Lung (tissue), 12 donors: ENCODE data around the gene GPR153. TPM values are rescaled to one million over a fixed set of nuclear protein-coding genes. Genes with fewer than 3 reads are reported as not detected.
A peak's percentile ranks its signal among the peaks of the same experiment; 100 is the strongest.

ENCODE experiments used
- ATAC-seq: fragments of 200-7000 bp; cut with Tn5 transposase; one replicate; pipeline ENCODE4 v1.9.1; 2020; ENCODE audit warnings: moderate number of reproducible peaks; ENCODE audit not compliant: insufficient read depth, low FRiP score
- DNase-seq, 3 donors: peaks; one replicate each; pipeline ENCODE4 v3.0.0-alpha.2; 2013 to 2017
- H3K27ac ChIP-seq, 2 donors: one replicate each; pipeline ENCODE4 v1.5.1; 2013; ENCODE audit warnings: mild to moderate bottlenecking in 2 of 2, moderate library complexity in 2 of 2, control low read depth in 1 of 2, inconsistent platforms in 1 of 2, low read depth in 1 of 2, low read length in 1 of 2
- H3K27me3 ChIP-seq, 3 donors: one replicate each; pipeline ENCODE4 v1.5.1; 2013; ENCODE audit warnings: low read length in 2 of 3; ENCODE audit not compliant: control insufficient read depth in 3 of 3, insufficient read depth in 3 of 3
- H3K36me3 ChIP-seq, 4 donors: one replicate each; pipeline ENCODE4 v1.5.1; 2013; ENCODE audit warnings: low read length in 4 of 4, mild to moderate bottlenecking in 1 of 4, moderate library complexity in 1 of 4; ENCODE audit not compliant: control insufficient read depth in 4 of 4, insufficient read depth in 4 of 4
- H3K4me1 ChIP-seq, 5 donors: one replicate each; pipeline ENCODE4 v1.5.1; 2013; ENCODE audit warnings: low read length in 5 of 5, mild to moderate bottlenecking in 2 of 5, moderate library complexity in 1 of 5; ENCODE audit not compliant: control insufficient read depth in 5 of 5, insufficient read depth in 5 of 5
- H3K4me3 ChIP-seq: one replicate; pipeline ENCODE4 v1.5.1; 2013; ENCODE audit warnings: mild to moderate bottlenecking, control low read depth, moderate library complexity
- H3K9ac ChIP-seq, 2 donors: one replicate each; pipeline ENCODE4 v1.5.1; 2013; ENCODE audit warnings: low read length in 2 of 2, control low read depth in 1 of 2; ENCODE audit not compliant: insufficient read depth in 1 of 2
- H3K9me3 ChIP-seq, 4 donors: one replicate each; pipeline ENCODE4 v1.5.1; 2013; ENCODE audit warnings: low read length in 3 of 4, mild to moderate bottlenecking in 1 of 4, moderate library complexity in 1 of 4; ENCODE audit not compliant: control insufficient read depth in 4 of 4, insufficient read depth in 3 of 4
- WGBS, 2 donors: extraction: QIAGEN DNeasy Blood & Tissue Kit; methylation state at CpG; one replicate each; pipeline ENCODE4 v1.1.7; 2013; 5-methylcytosine and 5-hydroxymethylcytosine counted together
- polyA plus RNA-seq, 2 donors: library from polyadenylated mRNA; stranded (reverse); fragments of 200-250 nt; gene quantifications; one replicate each; pipeline ENCODE4 v1.2.1, GENCODE V29; 2013
- total RNA-seq, 2 donors: library from RNA; depleted of rRNA in 1 of 2; stranded (reverse); fragments of >200 nt in 1 of 2; gene quantifications; one replicate each; pipeline ENCODE4 v1.2.1, GENCODE V29; 2014 to 2021
- TF ChIP-seq, protein P1 (sequence below): IDR thresholded peaks from 2 replicates; pipeline ENCODE4 v1.5.1; 2012; ENCODE audit warnings: mild to moderate bottlenecking; ENCODE audit errors: control extremely low read depth, extremely low read depth
- donor health status: control.
- donor health status: control.
- donor health status: Bipolar disorder and iron deficiency.
- donor health status: healthy.
- donor health status: DM: yes; HTN: yes; CAD: no.

Gene GPR153
- total and polyA plus RNA-seq, 4 donors, result 3.2 to 17.0 (median 6.2) TPM

DNA sequence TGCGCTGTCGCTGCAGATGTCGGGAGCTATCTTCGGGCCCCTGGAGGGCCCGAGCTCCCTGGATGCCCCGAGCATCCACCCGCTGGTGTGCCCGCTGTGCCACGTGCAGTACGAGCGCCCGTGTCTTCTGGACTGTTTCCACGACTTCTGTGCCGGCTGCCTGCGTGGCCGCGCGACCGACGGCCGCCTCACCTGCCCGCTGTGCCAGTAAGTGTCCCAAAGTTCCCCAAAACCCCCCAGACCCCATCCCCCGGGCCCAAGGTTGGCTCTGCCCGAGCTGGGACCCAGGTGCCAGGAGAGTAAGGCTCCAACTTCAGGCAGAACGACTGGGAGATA is 54.4 kb downstream of the GPR153 start:
- WGBS, 2 donors, result 12% methylated on average over 20 to 25 of the region's 25 CpGs
- TF ChIP-seq, protein P1, sequence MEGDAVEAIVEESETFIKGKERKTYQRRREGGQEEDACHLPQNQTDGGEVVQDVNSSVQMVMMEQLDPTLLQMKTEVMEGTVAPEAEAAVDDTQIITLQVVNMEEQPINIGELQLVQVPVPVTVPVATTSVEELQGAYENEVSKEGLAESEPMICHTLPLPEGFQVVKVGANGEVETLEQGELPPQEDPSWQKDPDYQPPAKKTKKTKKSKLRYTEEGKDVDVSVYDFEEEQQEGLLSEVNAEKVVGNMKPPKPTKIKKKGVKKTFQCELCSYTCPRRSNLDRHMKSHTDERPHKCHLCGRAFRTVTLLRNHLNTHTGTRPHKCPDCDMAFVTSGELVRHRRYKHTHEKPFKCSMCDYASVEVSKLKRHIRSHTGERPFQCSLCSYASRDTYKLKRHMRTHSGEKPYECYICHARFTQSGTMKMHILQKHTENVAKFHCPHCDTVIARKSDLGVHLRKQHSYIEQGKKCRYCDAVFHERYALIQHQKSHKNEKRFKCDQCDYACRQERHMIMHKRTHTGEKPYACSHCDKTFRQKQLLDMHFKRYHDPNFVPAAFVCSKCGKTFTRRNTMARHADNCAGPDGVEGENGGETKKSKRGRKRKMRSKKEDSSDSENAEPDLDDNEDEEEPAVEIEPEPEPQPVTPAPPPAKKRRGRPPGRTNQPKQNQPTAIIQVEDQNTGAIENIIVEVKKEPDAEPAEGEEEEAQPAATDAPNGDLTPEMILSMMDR, result no peak
- H3K4me3 ChIP-seq, result peak overlapping the region; percentile 77
- H3K9ac ChIP-seq, result no peak overlapping the region
- H3K36me3 ChIP-seq, result no peaks in the 10 kb centered on the region
- DNase-seq (no peak), ATAC-seq (no peak)
- peaks cover 0 to 21% (median 12%) of the 10 kb centered on the region in 3 donors for H3K27me3 ChIP-seq
- no peaks in the 10 kb centered on the region for H3K9me3 ChIP-seq
- peaks cover 0 to 20% (median 4%) of the 10 kb centered on the region in 5 donors for H3K4me1 ChIP-seq
- H3K27ac ChIP-seq, result peak overlapping the region in 1 of 2 donors; percentile 98

DNA sequence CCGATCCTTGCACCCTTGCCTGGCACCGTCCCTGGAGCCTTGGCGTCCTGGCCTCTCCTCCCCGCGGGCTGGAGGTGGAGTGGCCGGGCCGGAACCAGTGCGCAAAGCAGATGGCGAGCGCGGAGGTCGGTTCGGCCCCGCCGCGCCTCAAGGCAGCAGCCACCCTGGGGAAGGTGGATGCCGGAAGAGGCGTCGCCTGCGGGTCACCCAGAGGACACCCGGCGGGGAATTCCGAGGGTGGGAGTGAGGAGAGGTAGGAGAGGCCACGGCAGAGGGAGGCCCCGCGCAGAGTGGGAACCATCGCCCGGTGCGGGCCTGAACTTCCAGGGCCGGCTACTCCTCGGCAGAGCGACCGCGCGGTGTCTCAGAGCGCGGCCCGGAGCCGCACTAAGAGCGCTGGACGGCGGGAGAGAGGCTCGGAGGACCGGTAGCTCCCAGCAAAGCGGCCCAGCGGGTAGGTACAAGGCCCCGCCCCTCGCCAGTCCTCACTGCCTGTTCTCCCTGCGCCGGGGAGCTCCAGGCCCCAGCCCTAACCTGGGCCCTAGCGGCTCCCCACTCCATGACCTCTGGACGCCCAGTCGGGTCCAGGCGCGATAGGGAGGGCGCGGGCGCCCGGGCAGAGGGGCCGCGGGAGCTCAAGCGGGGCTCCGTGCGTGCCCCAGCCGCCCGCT is 54.9 kb downstream of the GPR153 start, which contains the start of gene RNF207:
RNF207 (plus strand) TSS at position 271 of the 671 bp plus-strand sequence. CDS start 417 bp downstream, outside the sequence.
- H3K4me3 ChIP-seq, result peak within 1 kb of the TSS; percentile 77
- ATAC-seq (peak; percentile 64), DNase-seq (peak; percentile 48 to 67 (median 64))
- peaks cover 0 to 20% (median 4%) of the 10 kb centered on the region in 5 donors for H3K4me1 ChIP-seq
- peak within 1 kb of the TSS; percentile 78 to 98 for H3K27ac ChIP-seq
- H3K36me3 ChIP-seq, result no peaks in the 10 kb centered on the region
- TF ChIP-seq, protein P1, result no peak
- peaks cover 0 to 21% (median 12%) of the 10 kb centered on the region in 3 donors for H3K27me3 ChIP-seq
- H3K9me3 ChIP-seq, result no peaks in the 10 kb centered on the region
- no peak within 1 kb of the TSS for H3K9ac ChIP-seq
- WGBS, 2 donors, result 1% methylated on average over 34 to 66 of the region's 66 CpGs

DNA sequence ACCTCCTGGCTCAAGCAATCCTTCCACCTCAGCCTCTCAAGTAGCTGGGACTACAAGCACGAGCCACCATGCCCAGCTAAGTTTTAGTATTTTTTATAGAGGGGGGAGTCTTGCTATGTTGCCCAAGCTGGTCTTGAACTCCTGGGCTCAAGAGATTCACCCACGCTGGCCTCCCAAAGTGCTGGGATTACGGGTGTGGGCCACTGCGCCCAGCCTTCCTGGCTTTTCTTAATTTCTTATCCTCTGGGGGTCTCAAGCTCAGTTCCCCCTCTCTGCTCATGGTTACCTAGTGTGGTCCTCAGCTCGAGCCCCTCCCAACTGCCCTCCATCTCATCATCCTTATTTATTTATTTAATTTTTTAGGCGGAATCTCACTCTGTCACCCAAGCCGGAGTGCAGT is 58.6 kb downstream of the GPR153 start:
- H3K4me3 ChIP-seq, result no peak overlapping the region
- TF ChIP-seq, protein P1, result no peak
- ATAC-seq (no peak), DNase-seq (no peak)
- peaks cover 0 to 13% (median 7%) of the 10 kb centered on the region in 3 donors for H3K27me3 ChIP-seq
- 88 to 93% methylated on average over 7 of the region's 7 CpGs for WGBS, 2 donors
- peaks cover 0 to 3% (median 0%) of the 10 kb centered on the region in 4 donors for H3K36me3 ChIP-seq
- no peak overlapping the region for H3K9ac ChIP-seq
- H3K27ac ChIP-seq, result no peak overlapping the region
- no peaks in the 10 kb centered on the region for H3K9me3 ChIP-seq
- peaks cover 4 to 34% (median 10%) of the 10 kb centered on the region in 5 donors for H3K4me1 ChIP-seq
